D721Med (cell line): Measurements from ENCODE around the gene TFCP2.

Experiments
- DNase-seq: peaks from one replicate; pipeline ENCODE4 v3.0.0; 2011; ENCODE audit warnings: low spot score; ENCODE audit not compliant: insufficient read length
- FAIRE-seq: peaks from 2 replicates; lab custom pipeline; 2011; peaks lifted over from hg19 to GRCh38; lab: Jason Lieb, UNC
- TF ChIP-seq, protein P1 (sequence below): IDR thresholded peaks from 2 replicates; pipeline ENCODE4 v1.5.1; 2012; ENCODE audit warnings: mild to moderate bottlenecking, control low read depth; ENCODE audit not compliant: insufficient read depth; ENCODE audit errors: missing control alignments

The TFCP2 gene

DNA sequence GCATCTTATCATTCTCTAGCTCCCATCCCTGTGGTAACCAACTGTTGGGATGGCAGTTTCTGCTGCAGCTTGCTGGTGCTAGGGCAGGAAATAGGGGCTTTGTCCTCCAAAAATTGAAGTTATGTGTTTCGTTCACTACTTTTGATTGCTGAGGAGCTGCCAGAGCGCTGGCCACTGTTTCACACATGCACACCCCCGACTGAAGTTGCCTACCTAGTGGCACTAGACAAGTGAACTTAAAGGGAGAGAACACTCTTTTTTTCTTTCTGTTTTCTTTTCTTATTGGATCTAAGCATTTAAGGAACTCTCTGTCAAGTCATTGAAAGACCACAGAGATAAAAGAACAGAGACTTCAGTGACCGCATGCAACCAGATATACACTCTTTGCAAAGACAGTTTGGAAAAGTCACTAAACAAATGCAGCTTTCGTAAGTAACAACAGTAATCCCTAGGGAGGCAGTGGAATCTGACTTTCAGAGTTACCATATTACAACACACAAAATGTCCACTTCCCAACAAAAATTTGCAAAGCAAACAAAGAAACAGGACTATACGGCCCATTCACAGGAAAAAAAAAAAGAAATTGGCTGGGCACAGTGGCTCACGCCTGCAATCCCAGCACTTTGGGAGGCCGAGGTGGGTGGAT lies 12.0 kb downstream of the TFCP2 start:
- TF ChIP-seq, protein P1, sequence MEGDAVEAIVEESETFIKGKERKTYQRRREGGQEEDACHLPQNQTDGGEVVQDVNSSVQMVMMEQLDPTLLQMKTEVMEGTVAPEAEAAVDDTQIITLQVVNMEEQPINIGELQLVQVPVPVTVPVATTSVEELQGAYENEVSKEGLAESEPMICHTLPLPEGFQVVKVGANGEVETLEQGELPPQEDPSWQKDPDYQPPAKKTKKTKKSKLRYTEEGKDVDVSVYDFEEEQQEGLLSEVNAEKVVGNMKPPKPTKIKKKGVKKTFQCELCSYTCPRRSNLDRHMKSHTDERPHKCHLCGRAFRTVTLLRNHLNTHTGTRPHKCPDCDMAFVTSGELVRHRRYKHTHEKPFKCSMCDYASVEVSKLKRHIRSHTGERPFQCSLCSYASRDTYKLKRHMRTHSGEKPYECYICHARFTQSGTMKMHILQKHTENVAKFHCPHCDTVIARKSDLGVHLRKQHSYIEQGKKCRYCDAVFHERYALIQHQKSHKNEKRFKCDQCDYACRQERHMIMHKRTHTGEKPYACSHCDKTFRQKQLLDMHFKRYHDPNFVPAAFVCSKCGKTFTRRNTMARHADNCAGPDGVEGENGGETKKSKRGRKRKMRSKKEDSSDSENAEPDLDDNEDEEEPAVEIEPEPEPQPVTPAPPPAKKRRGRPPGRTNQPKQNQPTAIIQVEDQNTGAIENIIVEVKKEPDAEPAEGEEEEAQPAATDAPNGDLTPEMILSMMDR = no peak
- no peak for DNase-seq
- no peak for FAIRE-seq

GRCh38 chr12:51156245-51156765 lies 16.6 kb downstream of the TFCP2 start:
- FAIRE-seq (no peak), DNase-seq (no peak)
- TF ChIP-seq, protein P1 = no peak

DNA sequence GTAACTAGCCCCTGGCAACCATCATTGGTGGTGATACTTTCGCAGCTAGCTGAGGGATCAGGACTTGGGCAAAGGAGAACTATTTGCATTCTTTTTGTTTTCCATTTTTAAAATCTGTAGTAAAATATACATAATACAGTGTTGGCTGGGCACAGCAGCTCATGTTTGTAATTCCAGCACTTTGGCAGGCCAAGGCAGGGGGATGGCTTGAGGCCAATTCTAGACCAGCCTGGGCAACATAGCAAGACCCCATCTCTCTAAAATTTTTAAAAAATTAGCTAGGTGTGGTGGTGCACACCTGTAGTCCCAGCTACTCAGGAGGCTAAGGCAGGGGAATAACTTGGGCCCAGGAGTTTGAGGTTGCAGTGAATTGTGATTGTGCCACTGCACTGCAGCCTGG lies 20.0 kb downstream of the TFCP2 start:
- no peak for FAIRE-seq

DNA sequence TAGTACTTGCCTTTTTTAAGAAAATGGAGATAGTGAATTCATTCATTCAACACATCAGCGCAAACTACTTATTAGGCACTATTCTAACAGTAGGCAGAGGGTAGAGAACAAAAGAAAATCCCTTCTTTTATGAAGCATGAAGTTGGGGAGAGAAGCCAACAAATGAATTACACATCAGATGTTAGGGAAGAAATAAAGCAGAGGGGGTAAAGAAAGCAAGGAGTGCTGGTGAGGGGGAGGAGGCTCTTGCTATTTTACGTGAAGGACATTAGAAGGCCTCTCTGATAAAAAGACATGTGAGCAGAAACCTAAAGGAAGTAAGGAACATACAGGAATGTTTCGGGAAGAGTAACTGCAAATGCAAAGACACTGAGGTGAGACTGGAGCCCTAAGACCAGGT lies 22.2 kb downstream of the TFCP2 start:
- FAIRE-seq (no peak), DNase-seq (no peak)
- TF ChIP-seq, protein P1 = no peak

More for the DNA sequence above, 20.0 kb downstream of the TFCP2 start:
- TF ChIP-seq, protein P1 = no peak
- DNase-seq = no peak

DNA sequence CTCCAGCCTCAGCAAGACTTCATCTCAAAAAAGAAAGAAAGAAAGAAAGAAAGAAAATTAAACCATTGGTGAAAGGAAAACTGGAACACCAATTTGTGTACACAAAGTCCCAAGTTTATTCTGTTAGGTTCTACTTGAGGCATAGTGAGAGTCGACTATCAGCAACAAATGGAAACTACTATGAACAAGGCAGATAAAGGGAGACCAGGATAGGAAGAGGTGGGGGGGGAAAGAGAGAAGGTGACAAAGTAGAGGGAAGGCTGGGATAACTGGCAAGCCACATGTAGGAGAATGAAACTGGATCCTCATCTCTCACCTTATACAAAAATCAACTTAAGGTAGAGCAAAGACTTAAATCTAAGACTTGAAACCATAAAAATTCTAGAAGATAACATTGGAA lies 25.6 kb downstream of the TFCP2 start:
- DNase-seq (no peak), FAIRE-seq (no peak)
- TF ChIP-seq, protein P1 = no peak

DNA sequence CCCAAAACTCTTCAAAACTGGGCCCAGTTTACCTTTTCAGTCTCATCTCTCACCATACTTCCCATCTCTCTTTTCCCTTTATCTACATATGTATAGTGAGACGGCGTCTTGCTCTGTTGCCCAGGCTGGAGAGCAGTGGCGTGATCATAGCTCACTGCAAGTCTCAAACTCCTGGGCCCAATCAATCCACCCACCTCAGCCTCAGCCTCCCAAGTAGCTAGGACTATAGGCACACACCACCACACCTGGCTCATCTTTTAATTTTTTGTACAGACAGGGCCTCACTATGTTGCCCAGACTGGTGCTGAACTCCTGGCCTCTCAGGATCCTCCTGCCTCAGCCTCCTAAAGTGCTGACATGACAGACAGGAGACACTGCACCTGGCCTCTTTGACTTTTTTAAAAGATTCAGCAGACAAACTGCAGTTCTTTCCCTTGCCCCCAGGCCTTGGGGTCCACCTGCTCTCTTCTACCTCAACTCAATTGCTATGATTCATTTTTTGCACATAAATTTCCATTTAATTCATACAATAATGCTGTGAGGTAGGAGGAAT lies 33.6 kb downstream of the TFCP2 start:
- no peak for DNase-seq
- no peak for FAIRE-seq
- TF ChIP-seq, protein P1 = no peak

DNA sequence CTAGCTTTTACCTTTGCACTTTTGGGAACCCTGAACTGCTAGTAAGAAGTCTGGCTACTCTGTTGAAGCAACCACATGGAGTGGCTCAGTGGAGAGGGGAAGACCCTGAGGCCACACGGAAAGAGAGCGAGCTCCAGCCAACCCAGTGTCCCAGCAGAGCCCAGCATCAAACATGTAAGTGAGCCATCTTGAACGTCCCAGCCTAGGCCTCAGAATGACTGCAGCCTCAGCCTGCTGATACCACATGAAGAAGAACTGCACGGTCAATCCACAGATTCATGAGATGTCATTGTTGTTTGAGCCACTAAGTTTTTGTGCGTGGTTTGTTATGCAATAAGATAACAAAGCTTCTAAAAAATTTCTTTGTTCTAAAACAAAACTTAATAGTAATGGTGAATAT lies 40.2 kb downstream of the TFCP2 start:
- TF ChIP-seq, protein P1 = no peak
- FAIRE-seq = no peak
- DNase-seq = no peak
